H1 (cell line): ENCODE measurements around the gene HLF. TPM values are rescaled to one million over a fixed set of nuclear protein-coding genes. Genes with fewer than 3 reads are reported as not detected.

Experiments
- BRCA1 ChIP-seq: IDR thresholded peaks from 2 replicates; pipeline ENCODE4 v1.6.1; 2012; ENCODE audit warnings: low read depth, low read length, improper control_type of control experiment
- CHD2 ChIP-seq: IDR thresholded peaks from 2 replicates; pipeline ENCODE4 v1.6.1; 2012; ENCODE audit warnings: low read length, improper control_type of control experiment
- CHD7 ChIP-seq: fragments of 300-600 bp; sonication (generic); IDR thresholded peaks from 2 replicates; pipeline ENCODE4 v1.7.1; 2012; ENCODE audit warnings: low read length, moderate library complexity, mild to moderate bottlenecking, inconsistent platforms; ENCODE audit not compliant: insufficient replicate concordance
- MAFK ChIP-seq: IDR thresholded peaks from 2 replicates; pipeline ENCODE4 v1.6.1; 2012; ENCODE audit warnings: low read depth, mild to moderate bottlenecking, improper control_type of control experiment, low read length
- NRF1 ChIP-seq: IDR thresholded peaks from 2 replicates; pipeline ENCODE4 v1.6.1; 2011; ENCODE audit warnings: mild to moderate bottlenecking, low read depth, low read length, improper control_type of control experiment
- TAF7 ChIP-seq: optimal IDR thresholded peaks from 2 replicates; pipeline ENCODE3; 2011; ENCODE audit warnings: low read depth, mild to moderate bottlenecking, inconsistent platforms, low read length, moderate library complexity, borderline replicate concordance
- polyA plus RNA-seq, 7 experiments: library from polyadenylated mRNA; depleted of rRNA in 3 of 7; stranded (reverse) in 5 of 7; unstranded in 2 of 7; fragments of >200 nt in 5 of 7; fragments of 200-250 nt in 2 of 7; gene quantifications; 1 replicate in 5 of 7; 2 replicates in 1 of 7; 4 replicates in 1 of 7; pipeline versions ENCODE4 v1.2.1 to v1.2.3, GENCODE V29; 2011 to 2013; ENCODE audit warnings: missing spikeins in 2 of 7, mixed read lengths in 2 of 7
- total RNA-seq: library from RNA; stranded (reverse); fragmentation: NEBNext Ultra II Directional; extraction: Animal tissue kit (Norgen Biotek cat#: 25700); gene quantifications from 2 replicates; pipeline ENCODE4 v1.2.1, GENCODE V29; 2021

The HLF gene
- total and polyA plus RNA-seq, 2 of the 8 experiments (the other 6 are each of a cell fraction or from before 2014, with no cell fraction given), result 0.39 to 0.60 TPM

- TF ChIP-seq CHD7 (no peak), BRCA1 (no peak), TAF7 (no peak), MAFK (no peak), CHD2 (no peak), NRF1 (no peak)
Measured at GRCh38 chr17:55323518-55324295, 58.9 kb downstream of the HLF start (continued).
